Islet precursor cell (in vitro differentiated cells): ENCODE results near the gene ERN1.

Experiments used
- DNase-seq: peaks from one replicate; pipeline ENCODE4 v3.0.0-alpha.2; 2018

The ERN1 gene

DNA sequence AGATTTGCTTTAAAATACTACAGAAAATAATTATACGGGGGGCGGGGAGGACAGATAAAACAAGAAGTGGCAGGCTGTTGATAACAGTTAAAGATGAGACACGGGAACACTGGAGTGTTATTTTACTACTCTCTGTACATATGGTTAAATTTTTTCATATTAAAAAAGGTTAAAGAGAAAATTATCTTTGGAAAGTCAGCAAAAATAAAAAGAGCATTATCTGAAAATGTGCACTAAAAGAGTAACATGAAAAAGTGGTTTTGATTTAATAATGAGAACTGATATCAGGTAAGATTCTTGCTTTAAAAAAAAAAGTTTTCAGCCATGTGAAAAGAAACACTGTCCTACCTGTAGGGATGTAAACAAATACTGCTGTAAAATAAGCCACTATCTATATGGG lies 46.9 kb downstream of the ERN1 start:
- no peak for DNase-seq

DNA sequence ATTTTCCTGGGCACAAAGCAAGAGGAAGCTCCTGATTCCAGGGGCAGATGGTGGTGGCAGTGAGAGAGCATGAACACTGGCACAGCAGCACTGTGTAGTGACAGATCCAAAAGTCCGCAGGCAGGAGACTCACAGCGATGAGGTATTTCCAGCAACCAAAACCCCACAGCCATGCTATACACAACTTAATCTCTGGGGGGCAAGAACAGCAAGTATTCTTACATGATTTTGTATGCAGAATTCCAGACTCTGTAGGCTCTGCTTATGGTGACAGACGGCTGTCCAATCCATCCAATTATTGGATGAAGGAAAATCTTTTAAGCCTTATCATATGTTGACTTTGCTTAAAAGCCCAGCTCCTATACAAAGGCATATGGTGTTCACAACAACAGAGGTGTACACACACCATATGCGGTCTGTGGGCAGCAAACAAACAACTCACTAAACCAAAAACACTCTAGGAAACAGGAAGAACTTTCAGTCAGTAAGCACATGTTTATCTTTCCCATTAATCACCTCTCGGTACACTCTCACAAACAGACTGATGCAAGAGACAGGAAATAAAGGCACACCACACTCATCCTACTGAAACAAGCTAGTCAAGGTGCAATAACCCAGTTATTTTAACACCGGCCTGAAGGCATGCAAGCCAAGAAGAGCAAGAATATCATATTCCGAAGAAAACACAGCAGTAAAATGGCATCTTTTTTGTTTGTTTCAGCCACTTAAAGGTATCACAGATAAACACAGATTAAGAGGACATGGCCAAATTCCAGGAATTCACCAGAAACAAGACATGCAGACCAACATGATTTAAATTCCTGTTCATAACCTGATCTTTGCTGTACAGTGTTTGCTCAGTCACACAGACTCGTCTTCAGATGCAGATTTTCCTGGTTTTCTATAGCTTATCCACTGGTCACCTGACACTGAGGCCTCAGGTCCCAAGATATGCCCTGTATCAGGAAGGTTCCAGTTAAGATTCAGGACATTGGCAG lies 47.8 kb downstream of the ERN1 start:
- DNase-seq = peak; percentile 76

DNA sequence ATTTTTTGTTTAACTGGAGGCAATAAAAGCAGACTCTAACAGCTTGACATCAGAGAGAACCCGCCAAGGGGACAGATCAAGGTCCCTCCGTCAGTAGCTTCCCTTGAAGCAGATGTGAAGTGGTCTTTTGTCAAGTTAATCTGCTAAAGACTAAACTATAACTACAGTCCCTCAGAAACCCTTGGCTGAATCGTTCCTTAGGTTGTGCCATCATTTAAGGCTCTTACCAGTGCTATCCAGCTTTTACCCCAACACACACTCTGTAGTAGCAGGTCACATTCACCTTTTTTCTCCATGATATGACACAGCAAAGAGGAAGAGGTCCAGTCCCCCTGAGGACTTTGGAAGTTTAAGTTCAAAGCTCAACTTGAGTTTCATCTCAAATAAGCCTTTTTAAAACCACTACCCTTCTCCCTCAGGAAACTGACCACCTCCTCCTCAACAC lies 49.7 kb downstream of the ERN1 start:
- no peak for DNase-seq

DNA sequence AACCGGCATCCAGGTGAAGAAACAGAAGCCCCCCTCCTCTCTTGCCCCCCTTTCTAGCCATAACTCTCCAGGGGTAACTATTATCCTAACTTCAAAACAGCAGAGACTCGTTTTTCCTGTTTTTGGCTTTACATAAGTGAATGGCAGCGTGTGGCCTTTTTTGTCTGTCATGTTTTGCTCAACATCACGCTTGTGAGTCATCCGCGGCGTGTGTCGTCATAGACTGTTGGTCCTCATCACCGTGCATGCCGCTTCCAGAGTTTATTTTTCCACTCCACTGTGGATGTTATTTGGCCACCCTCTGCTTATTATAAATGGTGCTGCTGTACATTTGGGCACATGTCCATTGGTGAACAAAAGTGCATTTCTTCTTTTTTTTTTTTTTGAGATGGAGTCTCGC lies 52.6 kb downstream of the ERN1 start:
- peak; percentile 76 for DNase-seq

DNA sequence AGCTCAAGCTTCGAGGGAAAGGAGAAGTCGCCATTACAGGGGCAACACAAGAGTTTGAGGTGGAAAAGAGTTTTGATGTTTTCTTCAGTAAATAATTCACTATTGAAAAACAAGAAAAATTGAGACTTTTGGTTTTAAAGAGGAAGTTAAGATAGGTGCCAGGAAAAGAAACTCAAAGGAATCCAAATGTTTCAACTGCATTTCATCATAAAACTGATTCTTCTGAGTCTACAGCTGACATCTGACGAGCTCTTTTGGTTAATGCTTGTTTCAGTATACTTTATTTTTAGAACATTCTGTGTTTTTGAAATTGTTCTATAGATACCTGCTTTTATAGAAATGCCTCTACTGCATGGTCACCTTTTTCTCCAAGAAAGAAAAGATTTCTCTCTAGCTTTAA lies 54.0 kb downstream of the ERN1 start:
- no peak for DNase-seq

DNA sequence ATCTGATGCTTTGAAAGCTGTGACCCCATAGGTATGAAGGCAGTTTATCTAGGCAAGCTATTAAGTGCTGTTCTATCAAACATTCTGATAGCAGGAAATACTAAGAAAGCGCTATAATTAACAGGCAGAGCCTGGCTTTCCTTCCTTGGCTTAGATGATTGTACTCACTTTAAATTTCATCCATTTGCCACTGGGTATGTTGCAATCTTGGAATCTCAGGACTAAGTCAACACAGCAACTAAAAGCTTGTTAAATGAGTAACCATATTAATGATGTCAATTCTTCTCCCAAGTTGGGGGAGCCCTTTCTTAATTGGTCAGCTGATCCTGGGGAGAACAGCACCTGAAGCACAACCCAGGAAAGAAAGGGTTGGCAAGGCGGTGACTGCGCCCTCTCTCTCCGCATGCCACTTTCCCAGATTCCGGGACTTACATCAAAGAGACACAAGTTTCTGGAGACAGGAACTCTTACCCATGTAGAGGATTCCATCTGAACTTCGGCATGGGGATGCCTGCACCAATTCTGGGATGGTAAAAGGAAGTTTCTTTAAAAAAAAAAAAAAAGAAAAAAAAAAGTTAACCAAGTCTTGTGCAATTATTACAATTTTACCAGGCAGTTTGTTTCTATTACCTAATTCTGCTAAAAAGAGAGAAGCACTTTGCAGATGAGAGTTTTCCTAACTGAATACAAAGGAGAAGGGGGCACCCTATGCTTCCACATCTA lies 55.1 kb downstream of the ERN1 start:
- no peak for DNase-seq

DNA sequence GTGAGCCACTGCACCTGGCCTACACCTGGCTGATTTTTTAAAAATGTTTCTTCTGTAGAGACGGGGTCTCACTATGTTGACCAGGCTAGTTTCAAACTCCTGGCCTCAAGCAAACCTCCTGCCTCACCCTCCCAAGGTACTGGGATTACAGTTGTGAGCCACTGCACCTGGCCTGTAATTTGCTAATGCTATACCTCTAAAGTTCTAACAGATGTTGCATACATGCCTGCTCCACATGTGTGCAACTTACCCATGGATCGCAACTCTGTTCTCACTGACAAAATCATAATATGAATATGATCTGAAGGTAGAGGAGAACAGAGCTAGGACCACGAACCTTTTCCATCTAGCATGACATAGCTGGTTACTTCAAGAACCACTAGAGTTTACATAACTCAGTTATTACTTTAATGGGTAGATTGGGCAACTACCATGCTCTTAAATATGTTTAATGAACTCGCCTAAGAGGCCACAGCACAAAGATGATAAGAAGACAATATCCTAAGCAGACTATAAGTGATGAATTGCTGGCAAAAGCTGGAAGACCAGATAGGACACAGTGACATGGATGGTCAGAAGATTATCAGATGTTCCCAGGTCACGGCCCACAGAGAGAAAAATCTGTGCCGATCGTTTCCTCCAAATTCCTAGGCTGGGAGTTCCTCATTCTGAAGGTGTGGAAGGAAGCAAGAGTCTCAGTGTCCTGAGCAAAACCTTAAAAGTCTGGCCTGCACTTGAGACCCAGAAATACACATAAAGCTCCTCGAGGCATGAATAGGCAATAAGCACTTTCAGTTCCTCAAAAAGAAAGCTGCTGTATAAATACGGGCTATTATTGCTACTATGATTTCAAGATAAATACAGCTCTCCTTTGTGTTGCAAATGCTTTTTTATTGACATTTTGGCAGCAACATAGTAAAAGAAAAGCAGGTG lies 55.9 kb downstream of the ERN1 start:
- DNase-seq = no peak

DNA sequence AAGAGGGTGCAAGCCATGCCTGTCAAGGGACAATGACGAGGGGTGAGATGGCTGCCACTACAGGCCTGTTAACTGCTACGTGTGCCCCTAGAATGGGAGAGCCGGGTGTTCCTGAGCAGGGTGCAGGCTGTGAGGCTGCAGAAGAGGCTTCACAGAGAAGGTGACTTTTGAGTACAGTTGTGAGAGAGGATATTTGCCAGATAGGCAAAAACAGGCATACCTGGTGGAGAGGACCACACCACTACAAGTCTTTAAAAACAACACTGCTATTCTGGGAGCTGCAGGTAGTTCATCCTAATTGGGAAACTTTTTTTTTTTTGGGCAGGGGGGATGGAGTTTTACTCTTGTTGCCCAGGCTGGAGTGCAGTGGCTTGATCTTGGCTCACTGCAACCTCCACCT lies 58.8 kb downstream of the ERN1 start:
- no peak for DNase-seq

DNA sequence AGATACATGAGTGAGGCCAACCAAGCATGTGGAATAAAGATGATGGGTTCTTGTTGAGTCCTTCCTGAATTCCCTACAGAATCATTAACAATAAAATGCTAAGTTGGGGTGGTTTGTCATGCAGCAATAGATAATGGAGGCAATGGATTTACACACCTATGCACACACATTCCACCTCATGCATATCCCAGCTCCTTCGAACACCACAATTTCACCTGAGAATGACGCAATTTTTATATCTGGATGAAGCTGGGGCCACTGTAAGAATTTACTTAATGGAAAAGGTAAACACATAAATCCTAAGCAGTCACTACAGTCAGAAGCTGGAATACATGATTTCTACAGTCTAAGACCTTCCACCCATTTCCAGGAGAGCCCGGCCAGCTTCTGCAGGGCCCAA lies 59.7 kb downstream of the ERN1 start:
- DNase-seq = no peak

DNA sequence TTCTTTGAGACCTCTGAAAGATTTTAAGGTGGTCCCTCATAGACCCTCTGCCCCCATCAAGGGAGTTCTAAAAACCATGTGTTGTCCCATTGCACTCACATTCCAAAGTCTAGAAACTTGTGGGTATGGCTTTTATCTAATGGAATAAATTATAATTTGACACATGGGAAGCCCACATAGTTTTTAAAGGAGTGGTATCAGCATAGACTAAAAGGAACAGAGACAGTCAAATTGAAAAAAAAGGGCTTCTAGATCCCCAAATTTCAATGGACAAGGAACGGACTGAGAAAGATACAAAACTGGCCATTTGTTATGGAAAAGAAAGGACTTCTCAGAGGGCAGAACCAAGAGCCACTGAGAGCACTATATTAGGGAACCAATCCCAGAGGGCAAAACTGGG lies 60.8 kb downstream of the ERN1 start:
- DNase-seq = no peak

DNA sequence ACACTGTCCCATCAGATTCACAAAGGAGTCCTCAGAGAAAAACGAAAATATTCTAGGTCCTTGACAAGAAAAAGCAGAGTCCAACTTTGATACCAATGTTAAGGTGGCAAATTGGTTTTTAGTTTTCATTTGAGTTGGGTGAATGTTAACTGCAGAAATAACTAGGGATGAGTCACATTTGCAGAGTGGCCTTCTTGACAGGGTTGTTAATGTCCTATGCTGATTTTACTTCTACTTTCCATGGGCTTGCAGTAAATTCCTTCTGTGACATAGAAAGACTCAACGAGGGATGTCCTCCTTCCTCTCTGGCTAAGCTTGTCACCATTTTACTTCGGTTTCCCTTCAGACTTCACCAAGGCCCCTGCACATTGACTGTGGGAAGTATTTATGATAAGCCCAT lies 62.3 kb downstream of the ERN1 start:
- no peak for DNase-seq

DNA sequence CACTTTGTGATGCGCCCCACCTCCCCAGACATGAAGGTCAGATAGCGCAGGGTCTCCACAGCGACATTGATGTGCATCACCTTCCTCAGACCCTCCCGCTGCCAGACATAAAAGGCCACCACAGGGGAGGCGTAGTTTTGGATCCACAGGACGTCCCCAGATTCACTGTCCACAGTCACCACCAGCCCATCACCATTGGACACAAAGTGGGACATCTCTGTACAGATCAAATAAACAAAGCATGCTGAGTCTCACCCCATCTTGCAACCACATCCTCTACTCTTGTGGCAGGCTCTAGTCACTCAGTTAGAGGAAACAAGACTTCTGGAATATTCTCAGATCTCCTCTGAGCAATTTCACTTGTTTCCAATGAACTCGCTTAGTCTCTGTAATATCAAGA lies 63.2 kb downstream of the ERN1 start:
- DNase-seq = no peak

DNA sequence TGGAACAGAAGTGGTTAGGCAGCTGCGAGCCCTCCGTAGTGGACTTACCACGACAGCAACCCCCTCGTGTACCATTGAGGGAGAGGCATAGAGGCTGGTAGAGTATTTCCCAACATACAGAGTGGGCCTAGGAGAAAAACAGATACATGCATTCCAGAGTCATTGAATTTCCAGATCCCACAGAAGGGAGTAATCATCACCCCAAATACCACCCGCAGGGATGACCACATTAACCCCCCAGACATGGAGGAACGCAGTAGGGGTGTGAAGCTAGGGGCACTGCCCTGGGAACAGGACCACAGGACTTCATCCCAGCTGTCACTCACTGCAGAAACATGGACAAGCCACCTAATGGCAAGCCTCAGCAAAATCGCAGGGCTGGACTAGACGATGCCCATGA lies 64.8 kb downstream of the ERN1 start:
- DNase-seq = no peak

DNA sequence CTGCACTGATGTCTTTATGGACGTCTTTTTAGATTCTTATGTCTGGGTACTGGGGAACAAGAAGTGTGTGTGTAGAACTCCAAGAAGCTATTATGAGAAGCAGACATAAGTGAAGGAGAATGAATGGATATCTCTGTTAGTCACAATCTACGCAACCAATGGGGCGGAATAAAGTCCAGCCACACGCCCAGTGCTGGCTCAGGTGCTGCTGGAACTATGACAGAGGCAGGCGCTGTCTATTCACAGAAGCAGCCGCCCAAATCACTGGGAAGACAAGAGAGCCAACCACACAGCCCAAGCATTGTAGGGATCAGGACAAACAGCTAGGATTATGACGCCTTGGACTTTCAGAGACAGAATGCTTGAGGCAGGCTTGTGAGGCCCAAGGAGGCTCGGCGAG lies 65.6 kb downstream of the ERN1 start:
- no peak for DNase-seq

DNA sequence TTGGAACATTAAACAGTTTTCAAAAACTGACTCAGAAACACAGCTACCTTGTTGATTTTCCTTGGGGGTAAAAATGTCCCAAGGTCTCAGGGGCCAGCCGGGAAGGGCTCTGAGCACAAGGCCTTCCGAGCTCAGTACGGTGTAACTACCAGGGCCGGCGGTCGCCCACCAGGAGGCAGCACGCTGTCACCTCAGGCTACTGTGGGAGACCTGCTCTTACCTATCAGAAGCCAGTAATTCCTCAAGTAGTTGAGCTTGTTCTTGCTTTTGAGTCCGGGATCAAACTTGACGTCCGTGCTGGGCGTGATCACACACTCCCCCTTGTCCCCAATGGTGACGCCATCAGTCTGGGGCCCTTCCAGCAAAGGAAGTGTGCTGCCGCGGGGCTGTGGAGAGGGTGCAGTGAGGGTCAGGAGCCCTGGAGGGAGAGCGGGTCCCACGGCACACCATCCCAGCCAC lies 66.1 kb downstream of the ERN1 start:
- DNase-seq = peak; percentile 94

DNA sequence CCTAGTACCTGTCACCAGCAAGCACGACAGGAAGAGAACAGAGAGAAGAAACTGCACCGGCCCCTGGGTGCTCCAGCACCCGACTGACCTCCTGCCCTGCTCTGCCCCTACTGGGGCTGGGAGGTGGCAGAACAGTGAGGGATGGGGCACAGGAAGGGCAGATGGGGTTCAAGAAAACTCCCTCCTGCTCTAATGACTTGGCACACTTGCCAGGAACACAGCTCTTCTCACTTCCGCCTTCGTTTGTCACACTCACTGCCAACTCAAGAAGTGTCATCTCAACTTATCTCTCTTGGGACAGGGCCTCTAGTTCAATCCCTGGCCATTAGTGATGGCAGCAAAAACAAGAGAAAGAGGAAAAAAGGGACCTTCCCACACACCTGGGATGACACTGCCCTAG lies 66.9 kb downstream of the ERN1 start:
- no peak for DNase-seq

DNA sequence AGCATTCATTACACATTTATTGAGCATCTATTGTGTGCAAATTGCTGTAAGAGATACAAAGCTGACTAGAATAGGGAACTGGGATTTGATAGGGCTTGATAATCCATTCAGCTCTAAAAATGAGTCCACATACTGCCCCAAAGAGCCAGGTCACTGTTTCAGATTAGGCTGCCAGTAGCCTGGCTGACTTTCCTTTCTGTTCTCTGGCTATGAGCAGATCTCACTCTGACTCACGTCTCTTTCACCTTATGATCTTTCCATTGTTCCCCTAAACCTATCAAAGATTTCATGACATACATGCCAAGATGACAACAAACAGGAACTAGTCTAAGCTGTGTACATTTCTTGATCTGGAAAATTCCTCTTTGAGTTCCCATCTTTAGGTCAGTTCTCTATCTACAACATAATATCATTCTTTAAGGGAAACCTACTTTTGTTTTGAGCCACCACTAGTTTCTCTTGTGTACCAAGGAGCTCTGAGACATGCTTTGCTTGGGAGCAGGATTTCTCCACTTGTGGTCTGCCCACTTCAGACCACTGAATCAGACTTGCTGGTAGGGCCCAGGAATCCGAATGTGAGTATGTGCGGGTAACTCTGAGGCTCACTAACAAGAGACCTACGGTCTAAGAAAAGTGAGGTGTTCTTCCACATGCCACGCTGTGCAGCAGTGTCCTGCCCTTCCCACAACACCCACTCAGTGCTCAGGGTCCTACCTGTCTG lies 68.6 kb downstream of the ERN1 start:
- no peak for DNase-seq

DNA sequence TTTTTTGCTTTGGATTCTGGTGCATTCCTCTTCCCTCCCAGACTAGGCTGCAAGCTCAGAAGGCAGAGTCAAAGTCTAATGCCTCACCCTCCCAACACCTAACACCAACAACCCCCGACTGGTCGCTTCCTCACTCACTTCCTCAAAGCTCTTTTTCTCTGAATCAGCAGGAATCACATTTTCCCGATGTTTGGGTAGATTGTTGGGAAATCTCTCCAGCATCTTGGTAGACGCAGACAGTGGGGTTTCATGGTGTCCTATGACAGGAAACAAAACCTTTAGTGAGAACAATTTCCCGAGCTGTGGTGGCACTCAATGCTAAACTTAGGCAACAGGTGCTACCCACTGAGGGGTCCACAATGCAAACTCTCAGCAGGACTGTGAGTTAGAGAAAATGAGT lies 69.6 kb downstream of the ERN1 start:
- no peak for DNase-seq

DNA sequence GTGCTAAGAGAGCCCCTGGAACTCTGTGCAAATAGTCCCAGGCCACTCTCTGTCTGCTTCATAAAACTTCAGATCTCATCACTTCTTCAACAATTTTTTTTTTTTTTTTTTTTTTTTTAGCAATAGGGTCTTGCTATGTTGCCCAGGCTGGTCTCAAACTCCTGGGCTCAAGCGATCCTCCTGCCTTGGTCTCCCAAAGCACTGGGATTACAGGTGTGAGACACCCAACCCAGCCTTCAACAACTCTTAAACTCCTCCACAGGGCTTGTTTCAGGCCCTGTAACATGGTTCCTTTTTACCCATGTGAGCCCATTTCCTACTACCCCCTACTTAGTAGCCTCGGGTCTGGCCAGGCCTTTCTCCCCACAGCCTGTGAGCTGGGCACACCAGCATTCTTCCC lies 70.2 kb downstream of the ERN1 start:
- no peak for DNase-seq

DNA sequence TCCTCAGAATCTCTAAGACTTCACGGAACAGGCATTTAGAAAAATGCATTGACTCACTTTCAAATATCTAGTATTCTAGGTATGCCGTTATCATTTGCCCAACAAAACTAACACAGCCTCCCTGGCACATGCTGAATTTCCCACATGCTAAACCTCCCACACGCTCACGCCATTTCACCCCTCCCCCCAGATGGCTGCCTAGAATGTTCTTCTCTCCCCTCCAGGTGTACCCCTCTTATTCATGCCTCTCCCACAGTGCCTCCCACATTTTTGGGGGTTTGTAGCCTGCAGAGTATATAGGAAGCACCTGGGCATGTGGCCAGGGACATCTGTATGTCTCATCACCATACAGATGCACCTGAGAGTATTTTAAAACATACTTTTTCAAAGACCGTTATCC lies 71.3 kb downstream of the ERN1 start:
- DNase-seq = no peak

DNA sequence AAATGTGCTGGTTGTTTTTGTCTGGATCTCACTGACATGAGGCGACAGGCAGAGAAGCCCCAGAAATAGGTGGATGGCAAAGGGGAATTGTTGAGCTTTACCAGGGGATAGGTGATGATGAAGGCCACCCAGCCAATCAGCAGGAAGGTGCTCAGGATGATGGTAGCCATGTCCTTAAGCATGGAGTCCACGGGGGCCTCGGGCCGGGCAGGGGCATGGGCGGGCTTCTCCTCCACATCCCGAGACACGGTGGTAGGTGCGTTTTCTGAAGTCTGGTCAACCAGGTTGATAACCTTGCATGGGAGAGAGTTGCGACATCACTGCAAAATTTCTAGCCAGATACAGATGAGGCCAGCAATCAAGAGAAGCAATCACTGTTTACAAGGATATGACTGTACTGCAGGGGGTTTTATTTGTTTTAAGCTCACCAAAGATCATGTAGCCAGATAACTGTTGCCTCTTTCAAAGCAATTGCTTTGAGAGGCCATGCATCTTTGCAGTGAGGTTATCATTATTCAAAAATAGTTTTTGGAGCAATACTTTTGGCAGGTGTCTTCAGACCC lies 72.2 kb downstream of the ERN1 start:
- DNase-seq = no peak
